Activated CD8-positive, alpha-beta memory T cell treated with anti-CD3 and anti-CD28 coated beads, Interleukin-2, amount 50 U/mL, for 48 hours (primary cell): ENCODE measurements around the gene LHX8.
"Not testable (repeated sequence)": the region's sequence is repeated elsewhere in the genome, so short reads cannot be mapped to it uniquely, and the experiment has no call there.

ENCODE experiments used
- DNase-seq: peaks from one replicate; pipeline ENCODE4 v3.0.0-alpha.2; 2020

The LHX8 gene

DNA sequence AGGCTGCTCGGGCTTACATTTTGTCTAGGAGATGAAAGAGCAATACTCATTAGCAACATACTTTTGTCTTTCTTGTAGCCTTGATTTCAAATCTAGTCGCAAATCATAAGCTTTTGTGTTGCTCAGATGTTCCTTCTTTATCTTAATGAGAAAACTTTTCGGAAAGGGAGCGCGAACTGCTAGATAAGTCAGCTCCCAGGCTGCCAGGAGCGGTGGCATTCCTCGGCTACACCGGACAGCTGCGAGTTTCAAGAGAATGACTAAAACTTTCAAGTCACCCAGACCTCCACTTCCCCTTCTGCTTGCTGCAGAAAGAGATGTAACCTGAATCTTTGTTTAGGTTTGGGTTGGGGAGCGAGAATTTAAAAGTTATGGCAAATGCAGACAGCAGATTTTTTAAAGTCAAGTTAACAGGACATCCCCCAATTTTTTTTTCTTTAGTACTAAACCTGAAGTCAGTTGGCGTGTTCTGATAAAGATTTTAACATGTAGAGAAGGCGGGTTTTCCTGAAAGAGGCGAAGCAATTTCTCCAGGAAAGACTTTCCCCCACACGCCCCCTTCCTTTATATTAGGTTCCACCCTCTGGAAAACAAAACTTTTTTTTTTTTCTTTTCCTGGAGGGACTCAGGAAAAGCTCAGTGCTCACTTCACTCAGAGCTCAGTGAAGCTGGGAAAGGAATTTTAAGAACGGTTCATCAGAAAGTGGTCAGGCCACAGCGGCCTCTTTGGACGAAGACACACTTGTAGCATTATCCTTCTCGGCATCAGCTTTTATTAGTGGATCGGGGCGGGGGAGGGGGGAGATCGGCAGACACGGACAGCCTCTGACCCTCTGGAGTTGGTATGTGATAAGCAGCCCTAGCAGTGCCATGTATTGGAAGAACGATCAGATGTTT is at the start of gene LHX8:
Gene LHX8 (plus strand): TSS at position 639 of the 897 bp plus-strand sequence. CDS start 2,227 bp downstream, outside the sequence.
- DNase-seq, result no peak

DNA sequence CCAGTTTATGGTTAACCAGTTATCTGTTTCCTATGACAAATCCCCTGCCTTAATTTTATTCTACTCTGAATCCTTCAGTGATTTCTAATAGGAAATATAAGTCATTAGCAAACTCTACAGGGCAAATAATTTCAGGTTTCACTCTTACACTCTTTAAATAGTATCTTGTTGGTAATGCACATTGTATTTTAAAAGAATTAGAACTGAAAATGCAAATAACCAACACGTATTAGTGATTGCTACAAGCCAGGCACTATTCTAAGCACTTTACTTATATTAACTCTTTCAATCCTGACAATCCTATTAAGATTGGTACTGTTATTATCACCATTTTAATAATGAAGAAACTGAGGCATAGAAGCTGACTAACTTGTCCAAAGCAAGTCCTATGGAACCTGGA is 48.3 kb upstream of the LHX8 start:
- no peak for DNase-seq

DNA sequence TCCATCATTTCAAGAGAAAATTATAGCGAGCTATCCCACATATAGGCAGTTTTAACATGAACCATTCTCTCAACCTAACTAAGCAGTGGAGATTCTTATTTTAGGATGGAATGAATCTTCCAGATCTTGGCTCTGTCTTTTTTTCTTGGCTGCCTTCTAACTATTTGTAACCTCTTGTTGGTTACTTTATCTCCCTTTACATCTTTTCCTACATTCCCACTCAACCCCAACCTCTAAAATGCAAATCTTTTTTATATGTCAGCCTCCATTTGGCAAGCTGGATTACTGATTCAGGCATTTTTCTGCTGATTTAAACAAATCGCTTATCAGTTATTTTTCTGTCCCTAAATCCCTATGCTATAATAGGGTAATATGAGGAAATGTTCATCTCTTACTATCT is 46.9 kb upstream of the LHX8 start:
- DNase-seq, result no peak

DNA sequence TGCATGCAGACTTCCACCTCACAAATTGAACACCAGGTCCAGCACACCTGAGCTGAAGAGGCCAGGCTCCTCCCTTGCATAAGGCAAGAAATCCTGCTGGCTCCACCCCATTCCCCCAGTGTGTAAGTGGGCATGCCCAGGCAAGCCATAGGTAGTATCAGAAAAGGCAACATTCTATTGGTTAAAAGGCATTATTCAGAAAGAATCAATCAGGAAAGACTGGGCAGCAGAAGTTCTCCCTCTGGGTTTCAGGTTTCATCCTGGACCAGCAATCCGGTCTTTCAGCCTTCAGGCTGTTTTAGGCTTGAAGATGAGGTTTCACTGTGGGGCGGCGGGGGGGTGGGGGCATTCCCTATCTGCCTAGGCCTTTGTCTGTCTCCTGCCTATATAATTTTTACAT is 42.0 kb upstream of the LHX8 start:
- DNase-seq, result no peak

DNA sequence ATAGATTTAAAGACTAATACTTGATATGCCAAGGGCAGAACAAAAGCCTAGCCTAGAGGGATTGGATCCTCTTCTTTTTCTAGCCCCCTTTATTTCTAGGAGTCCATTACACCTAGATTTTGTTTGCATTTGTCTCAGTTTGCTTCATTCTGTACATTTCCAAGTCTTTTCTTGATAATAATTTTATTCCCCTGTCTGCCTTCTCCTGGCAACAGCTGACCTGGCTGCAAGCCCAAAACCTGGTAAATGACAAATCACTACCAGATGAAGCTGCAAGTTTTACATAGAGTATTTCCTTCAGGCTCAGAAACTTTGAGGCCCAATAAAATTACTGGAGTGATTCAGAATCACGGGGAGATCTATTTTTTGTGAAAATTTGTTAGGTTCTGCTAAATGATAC is 36.5 kb upstream of the LHX8 start:
- no peak for DNase-seq

DNA sequence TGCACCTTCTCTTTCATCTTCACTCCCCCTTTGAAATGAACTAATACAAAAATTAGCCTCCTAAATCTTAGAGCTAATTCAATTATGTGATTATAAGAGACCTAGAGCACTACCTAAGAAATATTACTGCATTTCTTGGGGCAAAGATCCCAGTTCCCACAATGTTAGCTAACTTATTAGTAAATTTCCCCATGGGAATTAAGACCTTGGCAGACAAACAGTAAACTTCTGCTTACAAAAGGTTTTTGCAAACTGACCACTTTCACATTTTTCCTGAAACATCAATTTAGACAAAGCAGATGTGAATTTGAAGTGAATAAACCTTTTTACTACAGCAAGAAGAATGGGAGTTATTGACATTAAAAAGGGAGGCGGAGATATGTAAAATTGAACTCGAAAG is 34.6 kb upstream of the LHX8 start:
- DNase-seq, result no peak

DNA sequence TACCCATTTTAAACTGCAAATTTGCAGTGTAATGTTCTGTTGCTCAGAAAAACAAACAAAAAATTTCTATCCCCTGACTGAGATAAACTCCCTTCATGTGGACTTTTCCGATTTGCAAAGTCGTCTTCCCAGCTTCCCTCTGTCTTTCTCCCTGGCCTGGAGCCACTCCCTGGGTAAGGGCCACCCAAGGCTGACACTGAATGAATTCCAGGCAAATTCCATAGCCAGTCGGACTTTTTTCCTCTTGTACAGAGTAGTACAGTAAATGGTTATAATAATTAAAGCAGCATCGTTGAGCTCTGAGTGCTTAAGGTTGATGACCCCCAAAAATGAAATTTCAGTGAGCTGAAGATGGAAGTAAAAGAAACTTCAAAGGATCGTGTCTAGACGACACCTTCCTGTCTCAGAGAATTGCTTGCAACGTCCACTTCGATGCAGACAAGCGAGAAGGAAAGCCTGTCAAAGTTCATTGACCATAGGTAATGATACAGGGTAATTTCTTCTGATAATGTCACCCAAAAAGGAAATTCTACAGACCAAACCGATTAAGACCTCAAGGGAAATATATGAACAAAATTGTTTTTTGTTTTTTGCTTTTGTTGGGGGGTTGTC is 33.6 kb upstream of the LHX8 start:
- no peak for DNase-seq

DNA sequence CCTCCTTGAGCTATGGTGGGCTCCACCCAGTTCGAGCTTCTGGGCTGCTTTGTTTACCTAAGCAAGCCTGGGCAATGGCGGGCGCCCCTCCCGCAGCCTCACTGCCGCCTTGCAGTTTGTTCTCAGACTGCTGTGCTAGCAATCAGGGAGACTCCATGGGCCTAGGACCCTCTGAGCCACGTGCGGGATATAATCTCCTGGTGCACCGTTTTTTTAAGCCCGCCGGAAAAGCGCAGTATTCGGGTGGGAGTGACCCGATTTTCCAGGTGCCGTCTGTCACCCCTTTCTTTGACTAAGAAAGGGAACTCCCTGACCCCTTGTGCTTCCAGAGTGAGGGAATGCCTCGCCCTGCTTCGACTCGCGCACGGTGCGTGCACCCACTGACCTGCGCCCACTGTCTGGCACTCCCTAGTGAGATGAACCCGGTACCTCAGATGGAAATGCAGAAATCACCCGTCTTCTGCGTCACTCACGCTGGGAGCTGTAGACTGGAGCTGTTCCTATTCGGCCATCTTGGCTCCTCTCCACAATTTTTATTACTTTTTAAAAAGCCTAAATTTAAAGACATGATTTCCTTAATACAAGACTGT is 21.7 kb upstream of the LHX8 start:
- DNase-seq, result not testable (repeated sequence)

DNA sequence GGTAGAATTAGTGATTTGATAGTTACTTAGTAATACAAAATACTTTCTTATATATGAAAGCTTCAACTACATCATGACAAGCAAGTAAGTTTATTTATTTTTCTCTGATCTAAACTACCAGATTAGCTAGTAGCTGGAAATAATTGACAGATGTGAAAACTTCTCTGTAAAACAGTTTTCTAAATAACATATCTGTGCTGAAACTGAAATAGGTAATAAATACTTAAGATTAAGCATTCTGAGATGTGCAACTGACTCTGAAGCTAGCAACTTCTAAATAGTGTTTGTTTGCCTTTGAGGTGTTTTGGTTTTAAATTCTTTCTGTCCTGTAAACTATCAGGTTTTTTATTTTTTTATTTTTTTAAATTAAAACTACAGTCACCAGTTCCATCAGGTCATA is 18.5 kb upstream of the LHX8 start:
- no peak for DNase-seq

DNA sequence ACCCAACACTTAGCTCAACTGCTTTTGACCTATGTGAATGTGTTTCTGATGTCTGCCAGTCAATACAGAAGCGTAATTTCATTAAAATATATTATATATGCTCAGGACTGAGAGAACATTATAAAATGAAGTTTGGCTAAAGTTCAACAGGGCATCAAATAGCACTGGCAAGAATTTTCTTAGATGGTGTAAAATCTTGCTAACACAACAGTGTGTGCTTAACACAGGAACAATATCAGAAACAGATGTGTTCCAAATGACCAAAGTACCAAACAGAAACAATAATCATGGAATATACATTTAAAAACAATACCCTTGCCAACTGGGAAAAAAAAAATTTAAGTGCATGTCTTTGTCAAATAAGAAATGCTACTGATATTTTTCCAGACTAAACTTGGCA is 10.4 kb upstream of the LHX8 start:
- no peak for DNase-seq

DNA sequence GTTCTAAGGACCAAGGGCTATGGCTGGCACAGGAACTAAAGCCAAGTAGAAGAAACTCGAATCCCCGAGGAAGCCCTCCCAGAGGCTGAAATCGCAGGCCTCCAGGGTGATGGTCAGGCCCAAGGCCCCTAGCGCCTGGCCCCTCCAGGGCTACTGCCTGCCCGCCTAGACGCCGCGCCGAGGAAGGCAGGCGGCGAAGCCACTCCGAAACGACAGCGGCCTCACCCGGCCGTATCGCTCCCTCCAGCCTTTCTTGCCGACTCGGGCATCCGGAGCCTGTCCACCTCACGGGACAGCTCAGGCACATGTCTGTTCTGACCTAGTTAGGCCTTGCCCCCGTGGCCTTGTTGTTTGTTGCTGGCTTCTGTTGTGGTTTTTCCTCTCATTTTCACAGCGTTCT is 9.7 kb upstream of the LHX8 start:
- DNase-seq, result no peak

DNA sequence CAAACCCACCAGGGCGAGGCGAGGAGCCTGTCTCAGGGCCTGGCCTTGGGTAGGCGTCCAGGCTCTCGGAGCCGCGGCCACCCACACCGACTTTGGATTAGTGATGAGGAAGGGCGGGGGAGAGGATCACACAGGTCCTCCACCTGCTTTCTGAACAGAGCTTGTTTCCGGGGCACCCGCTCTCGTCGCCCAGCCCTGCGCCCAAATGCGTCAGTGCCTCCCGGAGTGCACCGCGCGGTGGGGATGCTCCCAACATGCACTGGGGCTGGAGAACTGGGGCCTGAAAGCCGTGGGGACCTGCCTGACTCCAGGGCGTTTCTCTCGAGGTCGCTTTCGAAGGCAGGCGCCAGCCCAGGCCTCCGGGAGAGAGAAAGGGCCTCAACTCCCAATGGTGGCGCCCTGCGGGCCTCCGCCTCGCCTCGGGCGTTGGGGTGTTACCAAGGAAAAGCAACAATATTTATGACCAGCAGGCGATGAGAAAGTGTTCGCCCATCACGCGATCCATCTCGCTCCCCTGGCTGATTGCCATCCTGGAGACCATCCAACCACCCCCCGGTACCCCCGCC is 8.9 kb upstream of the LHX8 start:
- no peak for DNase-seq

DNA sequence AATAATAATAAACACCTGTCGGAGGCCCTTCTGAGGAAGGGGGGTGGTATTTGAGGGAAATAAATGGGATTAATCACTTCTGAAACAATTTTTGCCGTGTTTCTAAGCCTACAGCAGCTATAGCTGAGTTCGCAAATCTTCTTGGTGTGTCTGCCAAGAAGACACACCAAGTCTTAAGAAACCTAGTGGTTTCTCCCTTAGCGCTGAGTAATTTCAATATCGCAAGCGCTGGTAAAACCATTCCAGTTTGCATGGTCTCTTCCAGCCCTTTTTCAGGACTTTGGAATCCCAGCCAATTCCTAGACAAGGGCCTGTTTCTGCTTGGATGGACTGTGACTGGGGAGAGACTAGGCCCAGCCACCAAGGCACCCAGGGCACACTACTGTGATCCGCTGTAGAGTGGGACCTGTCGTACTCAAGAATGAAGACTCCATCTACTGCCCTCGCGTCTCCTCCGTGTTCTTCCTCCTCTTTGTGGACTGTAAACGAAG is 7.5 kb upstream of the LHX8 start:
- DNase-seq, result no peak

DNA sequence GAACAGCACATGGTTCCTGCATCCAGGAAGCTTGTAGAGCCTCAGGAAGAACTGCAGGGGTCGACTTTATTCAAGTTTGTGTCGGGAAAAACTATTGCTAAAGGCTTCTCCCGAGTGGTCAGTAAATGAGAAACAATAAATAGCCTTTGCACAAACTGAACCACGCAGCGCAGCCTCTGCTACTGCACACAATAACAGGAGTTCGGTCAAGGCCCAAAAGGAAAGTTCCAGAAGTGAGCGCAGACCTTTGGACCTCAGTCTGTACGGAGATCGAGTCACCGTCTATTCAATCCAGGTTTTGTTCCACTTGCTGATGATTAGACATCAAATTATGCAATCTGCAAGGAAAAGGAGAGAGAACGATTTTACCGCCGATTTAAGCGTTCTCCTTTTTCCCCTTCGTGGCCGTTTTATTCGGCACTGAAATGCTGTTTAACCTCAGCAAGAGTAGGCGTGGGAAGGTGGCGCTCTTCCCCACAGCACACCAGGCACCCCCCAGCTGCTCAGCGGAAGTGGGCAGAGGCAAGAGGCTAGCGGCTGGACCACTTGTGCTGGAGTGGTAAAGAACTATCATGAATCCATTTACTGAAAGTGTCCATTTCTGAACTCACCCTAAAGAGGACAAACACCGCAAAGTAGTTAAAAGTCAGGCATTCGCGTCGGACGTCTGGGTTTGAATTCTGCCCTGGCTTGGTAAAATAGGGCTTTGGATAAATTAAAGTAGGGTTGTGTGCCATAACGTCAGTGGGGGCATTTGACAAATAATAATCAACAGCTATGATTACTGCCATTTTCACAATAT is 6.1 kb upstream of the LHX8 start:
- DNase-seq, result no peak

DNA sequence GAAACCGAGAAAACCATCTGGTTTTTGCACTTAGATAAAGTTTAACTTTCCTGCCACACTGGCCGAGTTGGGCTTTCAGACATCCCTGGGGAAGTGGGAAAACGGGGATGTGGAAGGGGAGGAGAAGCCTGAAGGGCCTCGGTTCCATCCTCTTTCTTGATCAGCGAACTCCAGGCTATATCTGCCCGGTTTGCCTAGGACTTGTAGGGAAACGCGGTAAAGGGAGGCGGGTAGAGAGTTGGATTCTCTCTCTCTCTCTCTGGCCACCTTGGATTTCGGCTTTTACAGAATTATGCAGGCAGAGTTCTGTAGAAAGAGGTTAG is 4.6 kb upstream of the LHX8 start:
- DNase-seq, result no peak

DNA sequence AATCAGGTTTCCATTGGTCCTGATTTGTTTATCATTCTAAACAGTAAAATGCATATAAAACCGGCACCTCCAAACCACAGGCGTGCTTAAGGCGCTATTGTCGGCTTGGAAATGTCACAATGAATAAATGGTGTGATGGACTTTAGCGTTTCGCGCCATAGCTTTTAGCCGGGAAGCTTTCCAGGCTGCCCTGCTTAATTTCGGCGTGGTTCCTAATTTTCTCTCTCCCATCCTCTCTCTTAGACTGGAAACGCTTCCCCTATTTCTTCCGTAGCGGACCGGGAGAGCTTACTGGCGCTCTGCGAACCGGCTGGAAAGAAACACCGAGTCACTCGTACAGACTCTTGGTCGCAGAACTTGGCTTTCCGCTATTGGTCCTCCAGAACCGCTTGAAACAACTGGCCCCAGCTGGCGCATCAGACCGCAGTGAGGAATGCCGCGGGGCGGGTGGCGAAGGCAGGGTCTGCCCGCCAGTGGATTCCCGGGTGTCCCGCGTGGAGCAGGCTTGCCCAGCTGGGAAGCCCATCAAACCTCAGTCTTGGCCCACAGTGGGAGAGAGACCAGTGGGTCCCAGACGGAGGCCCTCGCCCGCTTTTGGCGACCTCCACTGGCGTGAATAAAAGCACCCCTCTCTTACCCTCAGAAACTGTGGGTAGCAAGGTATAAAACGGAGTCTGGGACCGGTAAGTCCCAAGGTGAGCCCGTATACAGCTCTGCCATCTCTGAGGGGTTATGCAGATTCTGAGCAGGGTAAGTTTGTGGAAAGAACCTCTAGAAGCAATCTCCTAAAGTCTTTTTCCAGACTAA is 4.0 kb upstream of the LHX8 start:
- no peak for DNase-seq

DNA sequence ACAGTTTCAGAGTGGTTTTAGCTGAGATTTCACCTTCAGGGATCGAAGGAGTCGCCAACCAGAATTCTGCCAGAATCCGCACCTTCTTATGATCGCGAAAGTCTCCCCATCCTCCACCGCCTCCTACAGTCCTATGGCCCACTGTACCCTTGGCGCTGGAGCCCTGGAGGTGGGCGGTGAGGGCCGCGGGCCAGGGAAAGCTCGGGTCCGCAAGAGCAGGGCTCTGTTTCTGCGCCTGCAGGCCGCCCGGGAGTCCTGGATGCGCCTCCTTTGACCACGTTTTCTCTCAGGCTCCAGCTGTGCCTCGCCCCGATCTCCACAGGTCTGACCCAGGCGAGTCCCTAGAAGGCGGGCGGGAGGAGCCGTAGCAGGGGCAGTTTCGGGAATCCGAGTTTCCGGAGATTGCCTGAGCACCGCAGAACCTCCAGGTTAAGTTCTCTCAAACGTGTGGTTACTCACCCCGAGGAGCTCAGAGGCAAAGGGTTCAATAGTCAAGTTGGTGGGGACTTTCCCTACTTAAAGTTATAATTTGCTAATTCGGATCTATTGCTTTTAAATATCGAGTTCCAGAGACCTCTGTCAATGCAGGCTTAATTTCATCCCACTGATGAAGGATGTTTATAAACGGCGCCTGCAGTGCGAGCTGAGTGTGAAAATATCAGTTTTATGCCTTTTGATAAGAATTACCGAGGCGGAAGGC is 3.2 kb upstream of the LHX8 start:
- DNase-seq, result no peak

DNA sequence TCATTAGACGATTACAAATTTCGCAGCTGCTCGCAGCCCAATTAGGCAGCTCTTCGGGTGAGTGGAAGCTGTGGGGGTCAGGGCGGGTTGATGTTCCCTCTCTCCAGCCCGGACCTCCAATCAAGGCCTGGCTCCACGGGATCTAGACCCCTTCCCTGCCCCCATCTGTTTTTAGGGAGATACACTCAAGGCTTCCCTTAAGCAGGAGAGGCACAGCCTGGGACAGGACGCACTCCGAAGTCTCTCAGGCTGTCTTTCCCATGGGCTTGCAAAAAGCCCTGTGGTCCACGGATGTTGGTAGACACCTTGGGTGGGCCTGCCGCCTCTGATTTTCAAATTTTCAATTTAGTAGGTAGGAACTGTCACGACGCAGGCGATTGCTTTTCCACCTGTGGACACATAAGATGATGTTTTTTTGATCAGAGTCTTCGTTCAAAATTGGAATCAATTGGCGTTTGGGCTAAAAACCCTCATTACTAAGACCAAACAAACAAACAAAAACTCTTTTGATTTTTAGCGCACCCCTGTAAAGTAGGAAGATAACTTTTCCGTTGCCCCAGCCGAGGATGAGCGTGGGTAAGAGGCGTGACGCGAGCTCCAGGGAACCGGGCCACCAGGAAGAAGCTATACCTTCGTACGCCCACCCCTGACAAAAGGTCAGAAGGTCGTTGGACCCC is 2.5 kb upstream of the LHX8 start:
- DNase-seq, result no peak

DNA sequence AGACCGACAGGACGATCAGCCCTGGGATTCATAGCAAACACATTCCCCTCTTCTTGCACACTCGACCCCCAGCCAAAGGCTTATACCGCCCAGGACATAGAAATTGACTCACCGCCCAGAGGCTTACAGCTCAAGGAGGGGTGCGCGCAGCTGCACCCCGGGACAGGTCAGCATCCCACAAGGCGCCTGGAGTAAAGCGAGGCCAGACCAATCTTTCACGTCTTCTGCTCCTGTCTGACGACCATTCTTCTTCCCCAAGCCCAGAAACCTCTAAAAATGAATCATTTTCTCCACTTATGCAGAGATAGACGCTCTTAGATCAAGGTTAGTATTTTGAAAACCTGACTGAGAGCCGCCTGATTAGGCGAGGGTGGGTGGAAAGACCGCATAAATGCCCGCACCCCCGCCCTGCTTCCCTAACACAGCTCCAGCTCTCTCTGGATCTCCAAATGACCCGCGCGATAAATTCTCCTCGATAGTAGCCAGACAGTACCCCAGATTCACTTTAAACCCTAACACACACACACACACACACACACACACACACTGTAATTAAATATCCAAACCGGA is 1.9 kb upstream of the LHX8 start:
- no peak for DNase-seq

DNA sequence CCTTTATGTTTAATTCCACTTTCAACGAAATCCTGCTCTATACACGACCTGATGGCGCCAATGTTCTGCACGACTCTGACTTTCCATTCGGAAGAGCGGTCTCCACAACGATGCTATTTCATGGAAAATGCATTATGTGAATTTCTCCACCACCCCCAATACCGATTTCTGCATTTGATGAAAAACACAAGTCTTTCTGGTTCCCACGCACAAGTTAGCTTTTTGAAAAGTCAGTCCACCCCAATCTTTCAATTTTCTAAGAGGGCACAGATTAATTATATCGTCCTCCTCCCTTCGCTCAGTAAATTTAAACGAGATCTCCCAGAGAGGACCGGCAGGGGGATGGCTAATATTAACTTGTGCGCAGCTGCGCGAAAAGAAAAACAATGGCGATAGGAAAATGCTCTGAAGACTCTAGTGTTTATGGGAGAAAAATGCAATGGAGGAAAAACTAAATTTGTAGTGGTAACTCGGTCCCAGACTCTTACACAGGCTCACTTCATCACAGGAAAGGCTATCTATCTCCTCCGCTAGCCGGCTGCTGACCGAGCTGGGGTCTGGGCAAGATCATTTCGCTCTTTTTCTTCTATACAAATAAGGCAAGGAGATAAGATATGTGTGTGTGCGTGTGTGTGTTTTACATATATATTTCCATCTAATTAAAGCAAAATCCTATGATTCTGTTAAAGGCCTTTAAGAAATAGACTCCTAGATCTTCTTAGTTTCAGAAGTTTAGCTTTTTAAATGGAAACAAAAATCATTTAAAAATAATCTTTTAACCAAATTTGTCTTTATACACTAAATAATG is 1.2 kb upstream of the LHX8 start:
- no peak for DNase-seq
